Amniotic epithelial cell (primary cell): ENCODE measurements around the gene RAB31.
"Not testable (repeated sequence)": the region's sequence is repeated elsewhere in the genome, so short reads cannot be mapped to it uniquely, and the experiment has no call there.

Experiments
- DNase-seq: peaks from one replicate; pipeline ENCODE4 v3.0.0-alpha.2; 2010; ENCODE audit warnings: low read depth

The RAB31 gene

GRCh38 chr18:9839853-9840252 lies 131.8 kb downstream of the RAB31 start:
- no peak for DNase-seq

- DNase-seq = no peak
Observed at GRCh38 chr18:9841752-9842151, 133.7 kb downstream of the RAB31 start.

- DNase-seq = no peak
Observed at GRCh38 chr18:9842448-9842847, 134.3 kb downstream of the RAB31 start.

GRCh38 chr18:9845256-9845655 lies 137.2 kb downstream of the RAB31 start:
- DNase-seq = peak; percentile 41

GRCh38 chr18:9846162-9846925 lies 138.2 kb downstream of the RAB31 start:
- no peak for DNase-seq

GRCh38 chr18:9848170-9848879 lies 140.2 kb downstream of the RAB31 start:
- DNase-seq = no peak

GRCh38 chr18:9849407-9850283 lies 141.5 kb downstream of the RAB31 start:
- DNase-seq = no peak

GRCh38 chr18:9850309-9850708 lies 142.2 kb downstream of the RAB31 start:
- DNase-seq = no peak

GRCh38 chr18:9851511-9851910 lies 143.4 kb downstream of the RAB31 start:
- peak; percentile 81 for DNase-seq

- DNase-seq = peak; percentile 56
Observed at GRCh38 chr18:9852266-9853081, 144.4 kb downstream of the RAB31 start.

- peak; percentile 91 for DNase-seq
Observed at GRCh38 chr18:9854801-9855676, 146.9 kb downstream of the RAB31 start.

GRCh38 chr18:9855681-9856080 lies 147.6 kb downstream of the RAB31 start:
- no peak for DNase-seq

- no peak for DNase-seq
Observed at GRCh38 chr18:9856092-9856491, 148.0 kb downstream of the RAB31 start.

GRCh38 chr18:9857479-9857998 lies 149.4 kb downstream of the RAB31 start:
- not testable (repeated sequence) for DNase-seq

- no peak for DNase-seq
Observed at GRCh38 chr18:9858642-9859041, 150.5 kb downstream of the RAB31 start.

- no peak for DNase-seq
Observed at GRCh38 chr18:9859232-9859631, 151.1 kb downstream of the RAB31 start.

GRCh38 chr18:9860682-9861081 lies 152.6 kb downstream of the RAB31 start:
- DNase-seq = no peak

GRCh38 chr18:9861157-9861556 lies 153.1 kb downstream of the RAB31 start:
- DNase-seq = no peak

GRCh38 chr18:9861933-9862332 lies 153.8 kb downstream of the RAB31 start:
- no peak for DNase-seq

GRCh38 chr18:9862686-9863085 lies 154.6 kb downstream of the RAB31 start:
- DNase-seq = no peak
